Right lobe of liver (tissue), 4 donors: ENCODE measurements around the gene TM7SF3.

Experiments
- POLR2A ChIP-seq: fragments of 450-650 bp; IDR thresholded peaks from one replicate; pipeline ENCODE4 v1.6.1; 2017; ENCODE audit warnings: antibody characterized with exemption, mild to moderate bottlenecking
- TF ChIP-seq, protein P1 (sequence below), 4 donors: fragments of 200-600 bp in 3 of 4; fragments of 450-650 bp in 1 of 4; IDR thresholded peaks; one replicate each; pipeline versions ENCODE4 v1.5.1 to v1.8.0; 2016 to 2022; ENCODE audit warnings: antibody characterized with exemption in 4 of 4, mild to moderate bottlenecking in 2 of 4
- donor health status: DM: no; HTN: no; CAD: no.
- donor health status: DM: no; HTN: no; CAD: no.
- donor health status: DM: no; HTN: yes; CAD: no.

DNA sequence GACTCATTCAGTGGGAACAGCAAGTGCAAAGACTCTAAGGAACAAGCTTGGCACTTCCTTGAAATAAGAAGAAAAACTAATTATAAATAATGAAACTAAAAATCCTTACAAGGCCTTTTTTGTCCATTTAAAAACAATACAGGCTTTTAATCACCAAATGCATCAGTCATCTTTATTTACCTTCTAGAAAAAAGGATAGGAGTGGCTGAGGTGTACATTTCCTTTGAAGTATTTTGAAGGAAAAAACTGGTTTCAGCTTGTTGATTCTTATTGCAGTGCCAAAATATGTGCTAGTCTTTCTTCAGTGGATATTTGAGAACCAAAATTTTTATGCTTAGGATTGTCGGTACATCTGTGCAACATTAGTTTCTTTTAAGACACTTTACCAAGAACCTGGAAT is 38.0 kb upstream of the TM7SF3 start:
- no peak for TF ChIP-seq POLR2A
- TF ChIP-seq, protein P1, sequence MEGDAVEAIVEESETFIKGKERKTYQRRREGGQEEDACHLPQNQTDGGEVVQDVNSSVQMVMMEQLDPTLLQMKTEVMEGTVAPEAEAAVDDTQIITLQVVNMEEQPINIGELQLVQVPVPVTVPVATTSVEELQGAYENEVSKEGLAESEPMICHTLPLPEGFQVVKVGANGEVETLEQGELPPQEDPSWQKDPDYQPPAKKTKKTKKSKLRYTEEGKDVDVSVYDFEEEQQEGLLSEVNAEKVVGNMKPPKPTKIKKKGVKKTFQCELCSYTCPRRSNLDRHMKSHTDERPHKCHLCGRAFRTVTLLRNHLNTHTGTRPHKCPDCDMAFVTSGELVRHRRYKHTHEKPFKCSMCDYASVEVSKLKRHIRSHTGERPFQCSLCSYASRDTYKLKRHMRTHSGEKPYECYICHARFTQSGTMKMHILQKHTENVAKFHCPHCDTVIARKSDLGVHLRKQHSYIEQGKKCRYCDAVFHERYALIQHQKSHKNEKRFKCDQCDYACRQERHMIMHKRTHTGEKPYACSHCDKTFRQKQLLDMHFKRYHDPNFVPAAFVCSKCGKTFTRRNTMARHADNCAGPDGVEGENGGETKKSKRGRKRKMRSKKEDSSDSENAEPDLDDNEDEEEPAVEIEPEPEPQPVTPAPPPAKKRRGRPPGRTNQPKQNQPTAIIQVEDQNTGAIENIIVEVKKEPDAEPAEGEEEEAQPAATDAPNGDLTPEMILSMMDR (IDR thresholded peaks at IDR 0.05) = no peak
